OCI-LY7 (cell line): ENCODE measurements around the gene LEAP2.

Experiments used
- EZH2phosphoT487 ChIP-seq: fragments of 200-600 bp; sonication (generic); IDR thresholded peaks from 2 replicates; pipeline ENCODE4 v1.6.1; 2018; ENCODE audit warnings: low read depth, borderline replicate concordance, mild to moderate bottlenecking, mixed run types, antibody characterized with exemption, low read length, moderate library complexity, mixed read lengths
- TF ChIP-seq, protein P1 (sequence below): fragments of 200-600 bp; sonication (generic); conservative IDR thresholded peaks from 2 replicates; pipeline ENCODE4 v1.5.1; 2014; ENCODE audit warnings: mild to moderate bottlenecking, antibody characterized with exemption, low read length, moderate library complexity, mixed read lengths

DNA sequence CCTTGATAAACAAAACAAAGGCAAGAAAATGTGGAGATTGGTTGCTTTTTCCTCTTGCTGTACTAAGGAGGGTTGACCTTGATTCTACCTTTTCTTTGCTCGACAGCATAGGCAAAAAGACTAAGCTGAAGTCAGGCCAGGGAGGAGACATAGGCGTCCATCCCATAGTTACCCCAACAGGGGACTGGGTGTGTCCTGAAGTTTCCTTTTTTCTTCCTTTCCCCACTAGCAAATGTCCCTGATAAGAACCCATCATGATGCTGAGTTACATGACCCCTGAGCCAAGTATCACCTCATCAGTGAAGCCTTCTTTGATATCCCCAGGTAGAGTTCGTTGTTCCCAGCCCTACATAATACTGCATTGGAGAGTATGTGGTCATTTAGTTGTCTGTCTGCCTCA, 33.2 kb upstream of the LEAP2 start:
- TF ChIP-seq, protein P1, sequence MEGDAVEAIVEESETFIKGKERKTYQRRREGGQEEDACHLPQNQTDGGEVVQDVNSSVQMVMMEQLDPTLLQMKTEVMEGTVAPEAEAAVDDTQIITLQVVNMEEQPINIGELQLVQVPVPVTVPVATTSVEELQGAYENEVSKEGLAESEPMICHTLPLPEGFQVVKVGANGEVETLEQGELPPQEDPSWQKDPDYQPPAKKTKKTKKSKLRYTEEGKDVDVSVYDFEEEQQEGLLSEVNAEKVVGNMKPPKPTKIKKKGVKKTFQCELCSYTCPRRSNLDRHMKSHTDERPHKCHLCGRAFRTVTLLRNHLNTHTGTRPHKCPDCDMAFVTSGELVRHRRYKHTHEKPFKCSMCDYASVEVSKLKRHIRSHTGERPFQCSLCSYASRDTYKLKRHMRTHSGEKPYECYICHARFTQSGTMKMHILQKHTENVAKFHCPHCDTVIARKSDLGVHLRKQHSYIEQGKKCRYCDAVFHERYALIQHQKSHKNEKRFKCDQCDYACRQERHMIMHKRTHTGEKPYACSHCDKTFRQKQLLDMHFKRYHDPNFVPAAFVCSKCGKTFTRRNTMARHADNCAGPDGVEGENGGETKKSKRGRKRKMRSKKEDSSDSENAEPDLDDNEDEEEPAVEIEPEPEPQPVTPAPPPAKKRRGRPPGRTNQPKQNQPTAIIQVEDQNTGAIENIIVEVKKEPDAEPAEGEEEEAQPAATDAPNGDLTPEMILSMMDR, result no peak
- no peak for TF ChIP-seq EZH2phosphoT487
